H9 (cell line): ENCODE data around the gene NAGA. TPM values are rescaled to one million over a fixed set of nuclear protein-coding genes. Genes with fewer than 3 reads are reported as not detected.

Experiments used
- DNase-seq: peaks from one replicate; pipeline ENCODE4 v3.0.0-alpha.2; 2017
- H2AFZ ChIP-seq: one replicate; pipeline ENCODE4 v1.6.1; 2013; ENCODE audit warnings: mild to moderate bottlenecking, low read length, control low read depth, moderate library complexity
- H2AK5ac ChIP-seq: 2 replicates; pipeline ENCODE4 v1.6.1; 2013; ENCODE audit warnings: low read length, control low read depth, mixed read lengths; ENCODE audit not compliant: insufficient read length
- H2BK120ac ChIP-seq: one replicate; pipeline ENCODE4 v1.6.1; 2013; ENCODE audit warnings: low read depth, mild to moderate bottlenecking, low read length, control low read depth, inconsistent platforms; ENCODE audit not compliant: poor library complexity, severe bottlenecking
- H2BK12ac ChIP-seq: 2 replicates; pipeline ENCODE4 v1.6.1; 2013; ENCODE audit warnings: low read length, control low read depth, mixed read lengths, low read depth; ENCODE audit not compliant: insufficient read length
- H2BK15ac ChIP-seq: 2 replicates; pipeline ENCODE4 v1.6.1; 2013; ENCODE audit warnings: low read depth, low read length, control low read depth
- H2BK20ac ChIP-seq: one replicate; pipeline ENCODE4 v1.6.1; 2013; ENCODE audit warnings: low read depth, mild to moderate bottlenecking, low read length, control low read depth, inconsistent platforms; ENCODE audit not compliant: poor library complexity, severe bottlenecking
- H2BK5ac ChIP-seq: 2 replicates; pipeline ENCODE4 v1.6.1; 2013; ENCODE audit warnings: low read length, control low read depth, mixed read lengths; ENCODE audit not compliant: insufficient read length
- H3K14ac ChIP-seq: 2 replicates; pipeline ENCODE4 v1.6.1; 2013; ENCODE audit warnings: low read length, control low read depth; ENCODE audit not compliant: insufficient read depth
- H3K18ac ChIP-seq: 2 replicates; pipeline ENCODE4 v1.6.1; 2013; ENCODE audit warnings: low read depth, mild to moderate bottlenecking, mixed read lengths, low read length, control low read depth; ENCODE audit not compliant: insufficient read length
- H3K23ac ChIP-seq: 2 replicates; pipeline ENCODE4 v1.6.1; 2013; ENCODE audit warnings: low read length, control low read depth, mixed read lengths, low read depth; ENCODE audit not compliant: insufficient read length
- H3K23me2 ChIP-seq: 2 replicates; pipeline ENCODE4 v1.6.1; 2013; ENCODE audit warnings: low read depth, mild to moderate bottlenecking, mixed read lengths, low read length, control low read depth; ENCODE audit not compliant: insufficient read length, poor library complexity, severe bottlenecking
- H3K27ac ChIP-seq: 2 replicates; pipeline ENCODE4 v1.5.1; 2013; ENCODE audit warnings: low read length, control low read depth, mixed read lengths, low read depth; ENCODE audit not compliant: insufficient read length
- H3K27me3 ChIP-seq: 2 replicates; pipeline ENCODE4 v1.6.1; 2013; ENCODE audit warnings: low read length, control low read depth, inconsistent platforms; ENCODE audit not compliant: insufficient read depth
- H3K4ac ChIP-seq: 2 replicates; pipeline ENCODE4 v1.6.1; 2013; ENCODE audit warnings: low read depth, mild to moderate bottlenecking, control low read depth, inconsistent platforms, low read length, moderate library complexity
- H3K4me1 ChIP-seq: 2 replicates; pipeline ENCODE4 v1.6.1; 2013; ENCODE audit warnings: low read length, control low read depth, inconsistent platforms; ENCODE audit not compliant: insufficient read depth
- H3K4me2 ChIP-seq: 2 replicates; pipeline ENCODE4 v1.6.1; 2013; ENCODE audit warnings: low read length, control low read depth, mixed read lengths; ENCODE audit not compliant: insufficient read length, insufficient read depth
- H3K56ac ChIP-seq: 2 replicates; pipeline ENCODE4 v1.6.1; 2013; ENCODE audit warnings: low read depth, mild to moderate bottlenecking, mixed read lengths, low read length, control low read depth; ENCODE audit not compliant: insufficient read length
- H3K79me1 ChIP-seq: 2 replicates; pipeline ENCODE4 v1.6.1; 2013; ENCODE audit warnings: low read depth, mild to moderate bottlenecking, moderate library complexity, low read length, control low read depth, inconsistent platforms; ENCODE audit not compliant: insufficient read depth, poor library complexity, severe bottlenecking
- H3K79me2 ChIP-seq: 2 replicates; pipeline ENCODE4 v1.6.1; 2013; ENCODE audit warnings: low read length, control low read depth, inconsistent platforms; ENCODE audit not compliant: insufficient read depth
- H3K9ac ChIP-seq: 2 replicates; pipeline ENCODE4 v1.6.1; 2013; ENCODE audit warnings: low read length, control low read depth, mixed read lengths; ENCODE audit not compliant: insufficient read length; ENCODE audit errors: extremely low read depth
- H3K9me3 ChIP-seq: one replicate; pipeline ENCODE4 v1.6.1; 2013; ENCODE audit warnings: low read depth, low read length, inconsistent platforms; ENCODE audit not compliant: control insufficient read depth
- H3T11ph ChIP-seq: one replicate; pipeline ENCODE4 v1.6.1; 2013; ENCODE audit warnings: mild to moderate bottlenecking, low read length, control low read depth, inconsistent platforms
- H4K20me1 ChIP-seq: one replicate; pipeline ENCODE4 v1.6.1; 2013; ENCODE audit not compliant: control insufficient read depth, insufficient read length, insufficient read depth
- H4K5ac ChIP-seq: 2 replicates; pipeline ENCODE4 v1.6.1; 2013; ENCODE audit warnings: low read depth, mild to moderate bottlenecking, mixed read lengths, low read length, control low read depth; ENCODE audit not compliant: insufficient read length
- H4K8ac ChIP-seq: replicated peaks from 2 replicates; pipeline ENCODE4 v1.6.1; 2013; ENCODE audit warnings: low read length, control low read depth, mixed read lengths, low read depth; ENCODE audit not compliant: insufficient read length
- H4K91ac ChIP-seq: 2 replicates; pipeline ENCODE4 v1.6.1; 2013; ENCODE audit warnings: low read depth, mild to moderate bottlenecking, moderate library complexity, mixed read lengths, low read length, control low read depth; ENCODE audit not compliant: insufficient read length
- H3K27ac Mint-ChIP-seq, 3 experiments: 2 replicates in 2 of 3; 3 replicates in 1 of 3; pipeline ENCODE4 v1.8.0; 2020 to 2021; ENCODE audit warnings: mixed read lengths in 3 of 3, mild to moderate bottlenecking in 1 of 3, moderate library complexity in 1 of 3
- H3K27me3 Mint-ChIP-seq: 2 replicates; pipeline ENCODE4 v1.8.0; 2021; ENCODE audit warnings: low read depth, mild to moderate bottlenecking, moderate library complexity, mixed read lengths
- H3K36me3 Mint-ChIP-seq, 3 experiments: 2 replicates in 2 of 3; 3 replicates in 1 of 3; pipeline ENCODE4 v1.8.0; 2020 to 2021; ENCODE audit warnings: low read depth in 3 of 3, mixed read lengths in 3 of 3; ENCODE audit not compliant: insufficient read depth in 1 of 3
- H3K4me1 Mint-ChIP-seq, 2 experiments: 2 replicates each; pipeline ENCODE4 v1.8.0; 2020; ENCODE audit warnings: mixed read lengths in 2 of 2
- H3K4me3 Mint-ChIP-seq, 2 experiments: 2 replicates in 1 of 2; 3 replicates in 1 of 2; pipeline ENCODE4 v1.8.0; 2020 to 2021; ENCODE audit warnings: mild to moderate bottlenecking in 2 of 2, mixed read lengths in 2 of 2, moderate library complexity in 1 of 2
- H3K9me3 Mint-ChIP-seq, 2 experiments: 2 replicates in 1 of 2; 3 replicates in 1 of 2; pipeline ENCODE4 v1.8.0; 2020; ENCODE audit warnings: mild to moderate bottlenecking in 2 of 2, mixed read lengths in 2 of 2, moderate library complexity in 1 of 2
- CTCF ChIP-seq: fragments of 200-600 bp; sonication (generic); conservative IDR thresholded peaks from 3 replicates; pipeline ENCODE4 v1.8.0; 2021; ENCODE audit warnings: antibody characterized with exemption, mild to moderate bottlenecking
- WGBS: extraction: QIAGEN DNeasy Blood & Tissue Kit; methylation state at CpG from one replicate; pipeline ENCODE4 v1.1.7; 2013; ENCODE audit warnings: missing lambda C conversion rate, low lambda C conversion rate, mixed read lengths; ENCODE audit not compliant: insufficient read length; ENCODE audit errors: extremely low coverage; 5-methylcytosine and 5-hydroxymethylcytosine counted together
- total RNA-seq: library from RNA; stranded (reverse); gene quantifications from 2 replicates; pipeline ENCODE4 v1.2.1, GENCODE V29; 2021

Gene NAGA
- total RNA-seq, 1 experiment from 2014 or later = 16.1 TPM

- no peak overlapping the region for H4K5ac ChIP-seq
- no peaks in the 10 kb centered on the region for H3K79me1 ChIP-seq
- no peaks in the 10 kb centered on the region for H3K9me3 ChIP-seq
- peaks cover 5% of the 10 kb centered on the region for H4K20me1 ChIP-seq
- Mint-ChIP-seq H3K4me3 (no peak overlapping the region), H3K36me3 (peaks cover 28 to 44% (median 41%) of the 10 kb centered on the region in 3 experiments), H3K27ac (no peak overlapping the region), H3K9me3 (peaks cover 19 to 20% of the 10 kb centered on the region in 2 experiments), H3K4me1 (no peaks in the 10 kb centered on the region), H3K27me3 (peaks cover 7% of the 10 kb centered on the region)
- H2BK20ac ChIP-seq = no peak overlapping the region
- no peak overlapping the region for H3K9ac ChIP-seq
- no peak overlapping the region for H3K23ac ChIP-seq
- H3K23me2 ChIP-seq = no peaks in the 10 kb centered on the region
- no peak overlapping the region for H3T11ph ChIP-seq
- no peak overlapping the region for H4K8ac ChIP-seq
- WGBS = no CpG with 5 or more reads among the region's 1 CpG
- no peak overlapping the region for H2BK12ac ChIP-seq
- no peak overlapping the region for H3K56ac ChIP-seq
- no peak for TF ChIP-seq CTCF
- H3K4me1 ChIP-seq = no peaks in the 10 kb centered on the region
- no peaks in the 10 kb centered on the region for H3K79me2 ChIP-seq
- no peak overlapping the region for H2BK15ac ChIP-seq
- no peak overlapping the region for H3K4ac ChIP-seq
- H4K91ac ChIP-seq = no peak overlapping the region
- no peaks in the 10 kb centered on the region for H3K27me3 ChIP-seq
- H3K27ac ChIP-seq = no peak overlapping the region
- H3K14ac ChIP-seq = no peak overlapping the region
- no peak overlapping the region for H3K18ac ChIP-seq
- H2AK5ac ChIP-seq = no peak overlapping the region
- H2BK120ac ChIP-seq = no peak overlapping the region
- no peak overlapping the region for H2AFZ ChIP-seq
- H2BK5ac ChIP-seq = no peak overlapping the region
- no peak for DNase-seq
- no peak overlapping the region for H3K4me2 ChIP-seq
Measured at GRCh38 chr22:42056757-42057511, 13.7 kb downstream of the NAGA start.
